IPS-11a (cell line): Measurements from ENCODE around the gene KCNJ9.
A peak's percentile ranks its signal among the peaks of the same experiment; 100 is the strongest.
"Not testable (repeated sequence)": the region's sequence is repeated elsewhere in the genome, so short reads cannot be mapped to it uniquely, and the experiment has no call there.

ENCODE experiments used
- H3K4me3 ChIP-seq: one replicate; pipeline ENCODE4 v1.5.1; 2013; ENCODE audit warnings: low read depth, low read length, control low read depth

Gene KCNJ9

DNA sequence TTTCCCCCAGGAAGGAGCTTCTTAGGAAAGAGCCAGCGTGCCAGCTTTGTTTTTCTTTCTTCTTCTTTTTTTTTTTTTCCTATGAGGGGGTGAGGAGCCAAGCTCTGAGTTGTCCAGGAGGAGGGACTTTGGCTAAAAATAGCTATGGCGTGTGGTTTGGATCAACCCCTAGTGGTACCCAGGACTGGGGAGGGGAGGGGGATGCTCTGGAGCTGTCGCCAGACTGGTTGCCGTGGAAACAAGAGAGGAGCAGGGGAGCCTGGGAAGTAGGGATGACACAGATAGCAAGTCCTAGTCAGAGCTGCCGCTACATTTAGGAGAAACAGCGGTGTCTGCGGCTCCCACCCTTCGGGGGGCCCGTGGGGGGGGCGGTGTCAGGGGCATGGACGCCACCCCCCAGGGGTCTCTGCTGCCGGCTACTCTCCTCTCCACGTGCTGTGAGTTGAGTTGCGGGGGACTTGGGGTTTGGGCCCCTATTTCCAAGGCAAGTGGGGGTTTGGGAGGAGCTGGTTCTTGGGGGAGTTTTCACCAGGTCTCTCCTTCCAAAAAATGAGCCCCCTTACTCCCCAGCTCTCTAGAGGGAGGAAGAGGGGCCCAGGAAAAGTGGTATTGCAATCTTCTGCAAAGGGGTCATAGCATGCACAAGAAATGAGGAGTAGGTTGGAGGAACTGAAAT, at the start of gene KCNJ9:
Gene KCNJ9, plus strand, starts transcription at position 278 of the 676 bp plus-strand sequence. CDS start 2,493 bp downstream, outside the sequence.
- no peak within 1 kb of the TSS for H3K4me3 ChIP-seq

DNA sequence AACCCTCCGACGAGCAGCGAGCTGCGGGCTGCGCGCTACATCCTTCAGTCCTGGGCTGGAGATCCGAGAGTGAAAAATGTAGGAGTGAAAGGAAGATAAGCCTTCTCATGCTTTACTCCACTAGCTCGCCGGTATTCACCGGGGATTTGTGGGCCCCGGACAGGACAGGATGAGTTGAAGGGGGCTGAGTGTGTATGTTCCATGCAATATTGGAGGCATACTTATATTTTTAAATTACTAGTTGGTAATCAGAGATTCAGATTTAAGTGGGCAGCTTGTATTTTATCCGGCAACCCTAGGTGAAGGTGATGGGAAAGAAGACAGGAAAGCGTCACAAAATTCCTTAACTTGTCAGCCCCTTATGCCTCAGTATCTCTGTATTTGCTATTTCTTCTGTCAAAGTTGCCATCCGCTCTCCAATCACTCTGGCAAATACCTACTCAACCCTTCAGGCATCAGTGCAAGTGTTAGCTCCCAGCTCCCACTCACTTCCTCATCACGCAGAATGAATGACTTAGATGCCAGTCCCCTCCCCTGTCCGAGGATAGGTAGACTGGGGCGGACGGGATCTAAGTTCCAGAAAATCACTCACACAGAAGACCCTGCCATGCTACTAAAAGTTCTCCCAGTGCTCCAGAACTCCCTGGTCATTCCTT, 49.0 kb upstream of the KCNJ9 start:
- H3K4me3 ChIP-seq, result peak overlapping the region; percentile 52

DNA sequence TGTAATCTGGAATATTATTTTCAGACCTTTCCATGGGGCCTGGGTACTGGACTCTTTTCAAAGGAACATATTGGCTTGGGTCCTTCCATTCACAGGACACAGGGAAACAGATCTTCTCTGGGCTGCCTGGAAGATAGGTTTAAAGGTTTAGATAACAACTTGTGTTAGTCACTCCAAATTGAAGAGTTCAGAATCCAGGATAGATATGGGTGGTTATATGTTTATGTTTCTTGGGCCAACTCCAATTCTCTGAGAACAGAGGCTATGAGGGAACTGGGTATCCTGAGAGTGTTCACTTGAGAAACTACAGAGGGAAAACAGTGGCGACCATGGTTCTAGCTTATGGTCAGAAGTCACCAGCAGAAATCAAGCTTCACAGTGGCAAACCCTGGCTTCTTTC, 40.9 kb upstream of the KCNJ9 start:
- no peak overlapping the region for H3K4me3 ChIP-seq

- H3K4me3 ChIP-seq, result no peak overlapping the region
Observed at GRCh38 chr1:160043543-160043942, 37.8 kb upstream of the KCNJ9 start.

- H3K4me3 ChIP-seq, result no peak overlapping the region
Observed at GRCh38 chr1:160045653-160046052, 35.7 kb upstream of the KCNJ9 start.

GRCh38 chr1:160046494-160047110, 34.7 kb upstream of the KCNJ9 start:
- H3K4me3 ChIP-seq, result no peak overlapping the region

GRCh38 chr1:160047111-160047991, 34.0 kb upstream of the KCNJ9 start:
- H3K4me3 ChIP-seq, result no peak overlapping the region

DNA sequence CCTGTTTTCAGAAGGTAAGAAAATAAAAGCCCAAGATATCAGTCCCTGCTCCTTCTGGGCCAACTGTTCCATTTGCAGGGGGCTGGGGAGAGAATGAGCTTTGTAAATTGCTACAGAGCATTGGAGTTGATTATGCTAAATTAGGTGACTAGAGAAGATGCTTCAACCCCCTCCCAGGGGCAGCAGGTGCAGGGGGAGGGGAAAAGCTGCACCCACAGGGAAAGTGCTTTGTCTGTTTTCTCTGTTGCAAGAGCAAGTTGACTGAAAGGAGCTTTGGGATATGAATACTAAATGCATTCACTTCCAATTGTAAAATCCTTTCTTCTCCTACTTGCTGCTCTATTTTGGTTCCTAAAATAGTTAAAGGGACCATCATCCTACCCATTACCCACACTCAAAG, 33.0 kb upstream of the KCNJ9 start:
- no peak overlapping the region for H3K4me3 ChIP-seq

GRCh38 chr1:160049101-160049500, 32.2 kb upstream of the KCNJ9 start:
- no peak overlapping the region for H3K4me3 ChIP-seq

GRCh38 chr1:160050182-160050581, 31.2 kb upstream of the KCNJ9 start:
- H3K4me3 ChIP-seq, result not testable (repeated sequence)

GRCh38 chr1:160050619-160051018, 30.7 kb upstream of the KCNJ9 start:
- no peak overlapping the region for H3K4me3 ChIP-seq

DNA sequence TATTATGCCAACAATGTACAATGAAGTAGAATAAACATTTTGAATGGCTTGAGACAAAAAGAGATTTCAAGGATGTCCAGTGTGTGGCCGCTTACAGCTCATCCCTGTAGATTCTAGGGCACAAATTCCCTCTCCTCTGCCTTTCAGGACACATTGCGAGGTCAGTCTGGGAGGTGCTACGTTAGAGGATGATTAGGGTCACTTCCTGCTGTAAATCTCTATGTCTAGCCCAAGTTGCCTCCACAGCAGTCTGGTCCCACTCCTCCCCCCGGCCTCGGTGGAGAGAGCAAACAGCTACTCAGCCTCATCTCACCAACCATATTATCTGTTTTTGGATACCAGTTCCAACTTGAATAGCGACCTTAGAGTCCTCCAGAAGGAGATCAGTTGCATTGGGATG, 28.4 kb upstream of the KCNJ9 start:
- H3K4me3 ChIP-seq, result no peak overlapping the region

- H3K4me3 ChIP-seq, result no peak overlapping the region
Observed at GRCh38 chr1:160053548-160054365, 27.6 kb upstream of the KCNJ9 start.

DNA sequence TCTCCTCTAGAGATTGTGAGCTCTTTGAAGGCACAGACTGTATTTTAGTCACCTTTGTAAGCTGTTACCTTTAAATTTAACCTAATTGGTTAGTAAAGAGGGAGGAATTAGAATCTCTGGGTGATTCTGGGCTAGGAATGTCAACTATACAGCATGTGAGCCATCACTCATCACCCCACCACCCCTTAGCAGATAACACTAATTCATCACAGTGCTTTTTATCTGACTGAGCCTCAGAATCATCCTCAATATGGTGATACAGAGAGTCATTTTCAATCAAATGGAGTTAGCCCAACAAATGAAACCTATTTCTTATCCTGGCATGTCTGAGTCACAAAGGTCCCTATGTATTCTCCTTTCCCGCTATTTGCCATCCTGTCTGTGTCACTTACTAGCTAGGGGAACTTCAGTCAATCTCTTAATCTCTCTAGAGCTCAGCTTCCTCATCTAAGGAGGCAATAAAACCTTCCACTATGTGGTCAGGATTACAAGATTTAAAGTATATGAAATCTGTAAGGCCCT, 24.6 kb upstream of the KCNJ9 start:
- no peak overlapping the region for H3K4me3 ChIP-seq

DNA sequence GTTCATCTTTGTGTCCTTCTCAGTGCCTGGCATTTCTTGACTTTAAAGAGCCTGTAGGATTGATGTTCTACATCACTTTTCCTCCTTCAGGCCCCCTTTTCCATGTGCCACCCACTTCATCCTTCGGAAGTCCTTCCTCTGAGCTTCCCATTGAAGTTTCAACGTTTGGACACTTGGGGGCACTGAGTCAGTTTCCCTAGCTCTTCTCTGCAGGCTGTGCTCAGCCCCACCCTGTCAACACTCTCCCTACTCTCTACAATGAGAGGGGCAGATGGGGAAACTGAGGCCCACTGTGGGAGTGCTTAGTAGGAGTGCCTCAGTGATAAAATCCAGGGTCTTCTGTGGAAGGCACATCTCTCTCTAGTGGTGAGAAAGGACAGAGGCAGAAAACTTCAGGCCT, 23.3 kb upstream of the KCNJ9 start:
- H3K4me3 ChIP-seq, result no peak overlapping the region

GRCh38 chr1:160061369-160062229, 19.7 kb upstream of the KCNJ9 start:
- no peak overlapping the region for H3K4me3 ChIP-seq

DNA sequence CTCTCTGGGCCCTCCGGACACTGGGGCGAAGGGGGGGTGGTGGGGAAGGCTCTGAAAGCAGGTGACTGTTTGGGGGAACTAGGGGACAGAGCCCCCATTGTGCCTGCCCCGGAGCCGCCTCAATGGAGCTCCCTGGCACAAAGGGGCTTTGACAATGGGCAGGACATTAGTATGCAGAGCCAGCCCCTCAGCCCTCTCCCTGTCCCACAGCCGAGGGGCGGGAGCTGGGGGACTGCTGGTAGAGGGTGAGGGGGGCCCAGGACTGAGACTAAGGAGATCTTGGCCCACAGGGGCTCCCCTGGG, 19.2 kb upstream of the KCNJ9 start:
- no peak overlapping the region for H3K4me3 ChIP-seq

DNA sequence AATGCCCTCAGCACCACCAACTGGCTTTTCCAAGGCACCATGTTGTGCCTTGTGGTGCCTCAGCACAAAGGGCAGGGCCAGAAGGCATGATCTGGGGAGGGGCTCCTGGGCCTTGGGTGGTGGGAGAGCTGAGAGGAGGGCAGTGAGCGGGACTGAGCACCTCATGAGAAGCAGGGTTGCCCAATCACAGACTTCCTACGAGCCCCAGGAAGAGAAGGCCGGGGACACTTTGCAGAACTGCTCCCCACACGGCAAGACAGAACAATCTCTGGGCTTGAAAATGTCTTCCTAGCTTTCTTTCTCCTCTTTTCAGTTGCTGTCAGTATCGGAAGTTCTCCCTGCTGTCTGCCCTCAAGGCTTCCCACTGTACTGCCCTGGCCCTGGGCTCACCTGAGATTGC, 18.2 kb upstream of the KCNJ9 start:
- no peak overlapping the region for H3K4me3 ChIP-seq

DNA sequence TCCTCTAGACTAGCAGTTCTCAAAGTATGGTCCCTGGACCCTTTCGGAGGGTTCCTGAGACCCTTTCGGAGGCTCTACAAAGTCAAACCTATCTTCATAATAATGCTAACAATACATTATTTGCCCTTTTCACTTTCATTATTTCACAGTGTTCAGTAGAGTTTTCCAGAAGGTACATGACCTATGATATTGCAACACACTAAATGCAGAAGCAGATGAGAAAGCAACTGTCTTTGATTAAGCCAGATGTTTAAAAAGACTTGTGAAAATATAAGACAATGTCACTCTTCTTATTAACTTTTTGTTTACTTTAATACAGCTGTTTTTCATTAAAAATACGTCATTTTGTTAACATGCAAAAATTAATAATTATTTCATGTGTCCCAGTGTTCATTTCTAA, 17.2 kb upstream of the KCNJ9 start:
- H3K4me3 ChIP-seq, result no peak overlapping the region

- no peak overlapping the region for H3K4me3 ChIP-seq
Observed at GRCh38 chr1:160064746-160065145, 16.6 kb upstream of the KCNJ9 start.
